Epidermal melanocyte (primary cell): ENCODE data around the gene OXSR1.

Source experiments
- DNase-seq: peaks from one replicate; pipeline ENCODE4 v3.0.0; 2011; ENCODE audit warnings: low spot score; ENCODE audit not compliant: insufficient read length

OXSR1 gene

GRCh38 chr3:38164952-38165721, at the start of gene OXSR1:
OXSR1 (plus strand) TSS chr3:38165537; CDS start chr3:38165877, 340 bp downstream.
- DNase-seq, result peak; percentile 95

- DNase-seq, result no peak
Observed at GRCh38 chr3:38115645-38116427, 49.5 kb upstream of the OXSR1 start.

- DNase-seq, result no peak
Observed at GRCh38 chr3:38116471-38117162, 48.7 kb upstream of the OXSR1 start.

- DNase-seq, result no peak
Observed at GRCh38 chr3:38117163-38117716, 48.1 kb upstream of the OXSR1 start.

GRCh38 chr3:38117748-38118420, 47.5 kb upstream of the OXSR1 start:
- DNase-seq, result peak; percentile 29

GRCh38 chr3:38118421-38119247, 46.7 kb upstream of the OXSR1 start:
- no peak for DNase-seq

GRCh38 chr3:38119248-38119544, 46.1 kb upstream of the OXSR1 start:
- DNase-seq, result no peak

- DNase-seq, result no peak
Observed at GRCh38 chr3:38119821-38120692, 45.3 kb upstream of the OXSR1 start.

GRCh38 chr3:38120693-38121450, 44.5 kb upstream of the OXSR1 start:
- DNase-seq, result no peak

GRCh38 chr3:38121451-38121831, 43.9 kb upstream of the OXSR1 start:
- DNase-seq, result no peak

- DNase-seq, result no peak
Observed at GRCh38 chr3:38121832-38122461, 43.4 kb upstream of the OXSR1 start.

GRCh38 chr3:38122712-38123290, 42.5 kb upstream of the OXSR1 start:
- DNase-seq, result no peak

- DNase-seq, result no peak
Observed at GRCh38 chr3:38124324-38125122, 40.8 kb upstream of the OXSR1 start.

GRCh38 chr3:38125305-38126120, 39.8 kb upstream of the OXSR1 start:
- DNase-seq, result no peak

- DNase-seq, result no peak
Observed at GRCh38 chr3:38126121-38126892, 39.0 kb upstream of the OXSR1 start.
